Right atrium auricular region (tissue), 2 donors: Measurements from ENCODE around the gene PRICKLE2. TPM values are rescaled to one million over a fixed set of nuclear protein-coding genes. Genes with fewer than 3 reads are reported as not detected.

Source experiments
- DNase-seq: peaks from one replicate; pipeline ENCODE4 v3.0.0-alpha.2; 2019; ENCODE audit warnings: low spot score
- H3K27ac ChIP-seq, 2 donors: fragments of 200-600 bp; sonication (generic); 1 replicate in 1 of 2; 2 replicates in 1 of 2; pipeline ENCODE4 v1.5.1; 2016 to 2019
- H3K27me3 ChIP-seq, 2 donors: fragments of 200-600 bp; sonication (generic); one replicate each; pipeline versions ENCODE4 v1.5.1 to v1.6.0; 2017 to 2019
- H3K36me3 ChIP-seq: fragments of 200-600 bp; sonication (generic); one replicate; pipeline ENCODE4 v1.5.1; 2016
- H3K4me1 ChIP-seq, 2 donors: fragments of 200-600 bp; sonication (generic); one replicate each; pipeline versions ENCODE4 v1.5.1 to v1.6.0; 2017 to 2019
- H3K4me3 ChIP-seq, 2 donors: fragments of 200-600 bp; sonication (generic); 1 replicate in 1 of 2; 2 replicates in 1 of 2; pipeline ENCODE4 v1.5.1; 2017 to 2019; ENCODE audit warnings: mild to moderate bottlenecking in 1 of 2, moderate library complexity in 1 of 2
- H3K9me3 ChIP-seq, 2 donors: fragments of 200-600 bp; sonication (generic); one replicate each; pipeline ENCODE4 v1.5.1; 2019
- total RNA-seq, 2 donors: library from RNA; depleted of rRNA; stranded (reverse); fragments of >200 nt; gene quantifications; one replicate each; pipeline ENCODE4 v1.1.0, GENCODE V29; 2016
- TF ChIP-seq, protein P1 (sequence below), 2 donors: fragments of 200-600 bp; sonication (generic); IDR thresholded peaks; one replicate each; pipeline ENCODE4 v1.5.1; 2019; ENCODE audit warnings: antibody characterized with exemption in 2 of 2

The PRICKLE2 gene
- total RNA-seq, 2 donors from 2014 or later = 18.4 to 22.2 TPM

DNA sequence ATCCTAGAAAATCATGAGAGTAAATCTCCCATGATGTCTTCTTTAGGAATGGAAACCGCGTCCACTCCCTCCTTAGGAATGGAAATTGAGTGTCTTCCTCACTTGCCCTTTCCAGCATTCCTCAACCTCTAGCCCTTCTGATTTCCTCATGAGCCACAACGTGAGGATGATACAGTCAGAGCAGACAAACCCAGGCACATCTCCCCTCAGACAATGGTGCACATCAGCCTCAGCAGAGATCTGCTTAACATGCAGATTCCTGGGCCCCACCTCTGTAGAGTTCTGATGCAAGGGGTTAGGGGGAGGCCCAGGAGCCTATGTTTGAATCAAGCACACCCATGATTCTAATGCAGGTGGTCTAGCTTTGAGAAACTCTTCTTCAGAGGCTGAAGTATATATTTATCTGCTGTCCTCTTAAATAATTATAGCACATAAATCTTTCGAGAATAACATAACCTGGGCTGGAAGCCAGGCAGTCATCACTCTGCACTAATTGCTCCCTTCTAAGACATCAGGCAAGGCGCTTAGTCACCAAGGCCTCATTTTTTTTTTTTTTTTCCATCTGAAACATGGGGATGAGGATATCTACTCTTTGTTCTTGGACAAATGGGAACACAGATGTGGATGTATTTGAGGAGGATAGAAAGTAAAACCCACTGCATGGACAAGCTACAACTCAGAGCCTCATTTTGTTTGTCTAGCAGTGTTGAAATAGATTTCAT is 81.7 kb downstream of the PRICKLE2 start:
- Histone ChIP-seq H3K9me3 (no peaks in the 10 kb centered on the region), H3K27ac (peak overlapping the region in 1 of 2 donors; percentile 15), H3K4me3 (no peak overlapping the region), H3K4me1 (peaks cover 0 to 25% of the 10 kb centered on the region in 2 donors), H3K27me3 (no peaks in the 10 kb centered on the region), H3K36me3 (peaks cover 26% of the 10 kb centered on the region)
- no peak for DNase-seq
- TF ChIP-seq, protein P1, sequence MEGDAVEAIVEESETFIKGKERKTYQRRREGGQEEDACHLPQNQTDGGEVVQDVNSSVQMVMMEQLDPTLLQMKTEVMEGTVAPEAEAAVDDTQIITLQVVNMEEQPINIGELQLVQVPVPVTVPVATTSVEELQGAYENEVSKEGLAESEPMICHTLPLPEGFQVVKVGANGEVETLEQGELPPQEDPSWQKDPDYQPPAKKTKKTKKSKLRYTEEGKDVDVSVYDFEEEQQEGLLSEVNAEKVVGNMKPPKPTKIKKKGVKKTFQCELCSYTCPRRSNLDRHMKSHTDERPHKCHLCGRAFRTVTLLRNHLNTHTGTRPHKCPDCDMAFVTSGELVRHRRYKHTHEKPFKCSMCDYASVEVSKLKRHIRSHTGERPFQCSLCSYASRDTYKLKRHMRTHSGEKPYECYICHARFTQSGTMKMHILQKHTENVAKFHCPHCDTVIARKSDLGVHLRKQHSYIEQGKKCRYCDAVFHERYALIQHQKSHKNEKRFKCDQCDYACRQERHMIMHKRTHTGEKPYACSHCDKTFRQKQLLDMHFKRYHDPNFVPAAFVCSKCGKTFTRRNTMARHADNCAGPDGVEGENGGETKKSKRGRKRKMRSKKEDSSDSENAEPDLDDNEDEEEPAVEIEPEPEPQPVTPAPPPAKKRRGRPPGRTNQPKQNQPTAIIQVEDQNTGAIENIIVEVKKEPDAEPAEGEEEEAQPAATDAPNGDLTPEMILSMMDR (IDR thresholded peaks at IDR 0.05) = no peak

DNA sequence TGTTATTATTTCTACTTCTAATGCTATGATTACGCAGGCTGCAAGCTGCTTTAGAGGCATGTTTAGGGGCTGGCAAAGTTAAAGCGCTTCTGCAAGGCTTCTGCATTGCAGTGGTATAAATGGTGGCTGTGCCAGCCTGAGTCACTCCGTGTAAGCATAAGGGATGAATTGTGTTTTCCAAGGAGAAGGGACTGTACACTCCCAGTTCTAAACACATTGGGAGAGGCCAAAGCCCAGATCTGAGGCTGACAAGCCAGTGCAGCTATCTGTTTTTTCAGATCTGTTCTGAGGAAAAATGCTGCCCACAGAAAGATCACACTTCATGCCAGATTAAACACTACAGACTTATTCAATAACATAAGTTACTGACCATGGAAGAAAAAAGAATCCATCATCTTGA is 83.8 kb downstream of the PRICKLE2 start:
- TF ChIP-seq, protein P1 (IDR thresholded peaks at IDR 0.05) = no peak
- no peaks in the 10 kb centered on the region for H3K27me3 ChIP-seq
- H3K27ac ChIP-seq = no peak overlapping the region
- H3K36me3 ChIP-seq = peaks cover 13% of the 10 kb centered on the region
- peaks cover 0 to 35% of the 10 kb centered on the region in 2 donors for H3K4me1 ChIP-seq
- H3K4me3 ChIP-seq = no peak overlapping the region
- no peak for DNase-seq
- no peaks in the 10 kb centered on the region for H3K9me3 ChIP-seq

DNA sequence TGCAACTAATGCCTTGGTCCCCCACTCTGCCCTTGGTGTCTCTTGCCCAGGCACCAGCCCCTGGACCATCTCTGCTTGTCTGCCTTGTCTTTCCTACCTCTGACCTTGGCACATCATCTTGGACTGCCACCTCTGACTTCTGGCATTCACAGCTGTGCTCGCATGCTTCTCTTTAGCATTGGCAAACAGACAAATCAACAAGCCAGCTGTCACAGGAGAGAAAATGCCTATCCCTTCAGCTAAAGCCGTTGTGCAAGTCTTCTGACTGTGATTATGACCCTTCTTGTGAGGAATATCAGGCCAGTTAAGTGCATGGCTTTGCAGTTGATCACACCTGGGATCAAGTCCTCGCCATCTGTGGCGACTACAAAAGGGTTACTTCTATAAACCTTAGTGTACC is 84.6 kb downstream of the PRICKLE2 start:
- Histone ChIP-seq H3K27me3 (no peaks in the 10 kb centered on the region), H3K9me3 (no peaks in the 10 kb centered on the region), H3K27ac (no peak overlapping the region), H3K4me3 (no peak overlapping the region), H3K4me1 (peaks cover 0 to 35% of the 10 kb centered on the region in 2 donors), H3K36me3 (peaks cover 4% of the 10 kb centered on the region)
- DNase-seq = no peak
- TF ChIP-seq, protein P1 (IDR thresholded peaks at IDR 0.05) = no peak

DNA sequence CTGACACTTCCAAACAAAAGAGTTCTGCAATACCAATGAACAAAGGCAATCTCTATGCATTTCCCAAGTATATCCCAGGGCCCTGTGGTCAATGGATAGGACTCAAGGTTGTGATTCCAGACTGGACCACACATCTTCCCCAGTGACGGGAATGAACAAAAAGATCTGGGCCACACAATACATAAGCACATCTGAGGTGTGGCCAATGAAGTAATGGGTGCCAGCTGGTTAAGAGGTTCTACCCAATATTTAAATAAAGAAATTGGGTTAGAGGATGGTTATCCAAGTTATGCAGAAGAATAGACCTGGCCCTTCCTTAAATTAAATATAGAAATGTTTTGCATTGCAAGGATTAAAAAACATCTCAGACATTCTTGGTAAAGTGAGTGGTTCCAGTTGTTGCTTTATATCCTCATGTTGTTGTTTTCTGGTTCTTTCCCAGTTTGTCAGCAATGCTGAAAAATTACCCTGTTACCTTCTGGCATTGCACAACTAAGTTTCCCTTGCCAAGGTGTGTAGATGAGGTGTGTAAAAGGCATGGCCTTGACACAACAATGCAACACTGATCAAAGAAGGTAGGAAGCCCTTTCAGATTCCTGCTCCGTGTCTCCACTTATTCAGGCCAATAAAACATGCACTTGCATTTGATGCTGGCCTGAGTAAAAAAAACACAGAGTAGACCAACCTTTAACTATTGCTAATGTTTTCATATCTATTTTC is 86.5 kb downstream of the PRICKLE2 start:
- H3K9me3 ChIP-seq = no peaks in the 10 kb centered on the region
- TF ChIP-seq, protein P1 (IDR thresholded peaks at IDR 0.05) = no peak
- no peak overlapping the region for H3K27ac ChIP-seq
- peaks cover 3% of the 10 kb centered on the region for H3K36me3 ChIP-seq
- no peak overlapping the region for H3K4me3 ChIP-seq
- no peak for DNase-seq
- peaks cover 0 to 25% of the 10 kb centered on the region in 2 donors for H3K4me1 ChIP-seq
- H3K27me3 ChIP-seq = no peaks in the 10 kb centered on the region

DNA sequence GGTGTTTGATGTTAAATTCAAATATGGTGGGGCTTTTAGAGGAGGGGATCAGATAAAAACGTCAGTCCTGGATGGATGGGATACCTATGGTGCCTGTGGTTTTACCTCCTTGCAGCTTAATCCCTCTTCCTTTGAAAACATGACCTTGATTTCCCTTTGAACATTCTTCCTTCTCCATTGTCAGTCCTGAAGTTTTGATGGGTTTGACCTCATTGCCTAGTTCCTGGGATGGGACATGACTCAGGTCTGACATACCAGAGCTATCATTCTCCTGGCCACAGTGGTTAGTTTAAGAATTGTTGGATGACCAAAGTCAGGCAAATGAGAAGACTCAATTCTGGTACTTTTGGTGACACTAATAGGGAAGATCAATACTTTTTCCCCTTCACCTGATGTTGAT is 87.2 kb downstream of the PRICKLE2 start:
- Histone ChIP-seq H3K4me3 (no peak overlapping the region), H3K9me3 (no peaks in the 10 kb centered on the region), H3K36me3 (peaks cover 3% of the 10 kb centered on the region), H3K27ac (no peak overlapping the region), H3K27me3 (no peaks in the 10 kb centered on the region), H3K4me1 (peaks cover 0 to 27% of the 10 kb centered on the region in 2 donors)
- TF ChIP-seq, protein P1 (IDR thresholded peaks at IDR 0.05) = no peak
- no peak for DNase-seq
